ENCODE data around the gene WLS. TPM values are rescaled to one million over a fixed set of nuclear protein-coding genes. Genes with fewer than 3 reads are reported as not detected.

WLS gene
- total RNA-seq, 1 experiment from 2014 or later: 32.3 TPM

DNA sequence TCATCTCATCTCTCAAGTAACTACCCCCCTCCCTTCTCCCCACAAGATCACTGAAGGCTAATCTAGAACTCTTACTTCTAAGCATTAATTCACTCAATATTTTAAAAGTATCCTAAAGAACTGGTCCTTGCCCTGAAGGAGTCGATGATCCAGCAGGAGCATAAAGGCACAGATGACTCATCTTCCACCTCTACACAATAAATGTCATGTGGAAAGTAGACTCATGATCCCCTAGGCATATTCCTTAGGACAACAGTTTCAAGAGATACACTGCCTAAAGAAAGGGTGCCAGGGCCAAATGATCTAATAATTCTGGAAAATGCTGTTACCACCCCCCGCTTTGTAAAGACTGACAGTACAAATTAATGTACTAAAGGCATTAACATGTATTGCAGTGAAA lies 96.1 kb downstream of the WLS start:
- DNase-seq (ENCODE audit: low spot score): peak; percentile 27

DNA sequence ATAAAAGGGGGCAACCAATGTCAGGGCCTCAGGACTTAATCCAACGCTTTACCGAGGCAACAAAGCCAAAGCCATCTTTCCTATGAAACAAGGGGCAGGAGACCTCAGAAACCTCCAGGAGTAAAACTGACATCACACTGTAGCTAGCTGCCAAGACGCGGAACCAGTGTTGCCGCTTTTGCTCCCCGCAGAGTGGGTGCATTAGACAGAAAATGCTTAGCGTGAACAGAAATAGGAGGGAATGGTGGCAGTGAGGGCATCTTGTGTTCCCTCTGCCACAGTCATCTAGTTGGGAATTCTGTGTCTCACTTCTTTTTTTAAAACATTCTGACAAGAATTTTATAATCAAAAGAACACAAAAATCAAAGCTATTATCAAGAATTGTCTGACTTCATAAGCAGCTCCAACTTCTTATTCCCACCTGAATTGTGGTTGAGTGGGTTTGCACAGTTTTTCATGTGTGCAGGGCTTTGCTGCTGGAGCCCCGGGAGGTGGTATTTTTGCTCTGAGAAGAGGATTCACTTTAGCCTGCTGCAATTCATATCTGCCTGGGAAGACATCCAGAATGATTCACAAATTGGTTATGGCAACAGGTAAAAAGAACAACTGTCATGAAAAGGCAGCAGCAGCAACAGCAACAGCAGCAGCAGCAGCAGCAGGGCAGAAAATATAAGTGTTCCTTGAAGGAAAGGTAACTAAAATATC lies 99.7 kb downstream of the WLS start:
- no peak for DNase-seq (ENCODE audit: low spot score)

DNA sequence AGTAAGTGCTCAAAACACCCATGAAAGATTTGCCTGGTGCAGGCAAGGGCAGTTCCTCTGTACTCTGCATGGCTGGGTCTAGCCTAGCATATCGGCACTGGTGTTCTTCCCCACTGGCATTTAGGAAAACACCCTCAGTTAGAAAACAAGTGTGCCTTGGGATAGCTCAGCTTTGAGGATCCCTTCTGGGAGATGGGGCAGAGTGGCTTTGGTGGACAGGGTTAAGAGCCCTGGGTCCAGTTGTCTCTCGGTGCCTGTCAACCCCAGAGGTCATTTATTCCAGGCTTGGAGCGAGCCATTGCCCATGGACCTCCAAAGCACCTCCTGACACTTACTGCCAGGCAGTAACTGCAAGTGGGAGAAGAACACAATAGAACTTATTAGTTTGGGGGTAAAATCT lies 101.1 kb downstream of the WLS start:
- no peak for DNase-seq (ENCODE audit: low spot score)

DNA sequence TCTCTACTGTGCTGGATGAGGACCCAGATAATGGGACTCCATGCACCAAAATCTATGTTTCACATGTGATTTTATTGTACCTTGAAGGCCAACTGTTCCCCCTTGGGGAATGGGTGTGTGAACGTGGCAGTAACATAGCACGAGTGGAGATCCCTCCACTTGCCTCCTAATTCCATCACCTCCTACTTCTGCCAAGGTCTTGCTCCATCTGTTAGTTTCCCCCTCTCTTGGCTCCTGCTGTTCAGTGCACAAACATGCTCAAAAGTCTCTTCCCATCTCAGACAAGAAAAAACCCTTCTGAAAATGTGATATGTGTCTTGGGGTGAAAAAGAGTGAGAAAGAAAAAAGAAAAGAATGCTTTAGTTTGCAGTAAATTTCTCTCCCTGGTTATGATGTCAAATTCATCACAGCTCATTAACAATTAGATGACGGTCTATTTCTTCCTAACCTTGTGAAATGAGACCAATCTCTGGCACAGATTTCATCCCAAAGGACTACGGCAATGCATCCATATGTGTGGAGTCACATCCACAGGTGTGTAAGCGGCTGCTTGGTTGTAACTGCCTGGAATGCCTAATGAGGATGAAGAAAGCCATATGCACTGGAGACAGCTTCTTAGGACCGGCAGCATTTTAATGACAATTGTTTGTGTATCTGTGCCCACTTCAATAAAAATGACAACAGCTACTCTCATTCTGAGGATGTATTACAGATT lies 102.6 kb downstream of the WLS start:
- DNase-seq (ENCODE audit: low spot score): no peak

DNA sequence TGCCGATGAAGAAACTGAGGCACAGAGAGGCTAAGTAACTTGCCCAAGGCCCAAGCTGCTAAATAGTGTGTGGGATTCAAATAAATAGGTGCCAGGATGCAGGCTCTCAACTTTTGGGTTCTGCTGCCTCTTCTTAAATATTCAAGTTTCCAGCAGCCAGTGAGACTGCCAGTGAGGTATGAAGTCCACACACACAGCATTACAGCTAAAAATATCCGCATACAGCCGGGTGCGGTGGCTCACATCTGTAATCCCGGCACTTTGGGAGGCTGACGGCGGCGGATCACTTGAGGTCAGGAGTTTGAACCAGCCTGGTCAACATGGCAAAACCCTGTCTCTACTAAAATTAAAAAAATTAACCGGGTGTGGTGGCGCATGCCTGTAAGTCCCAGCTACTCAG lies 103.5 kb downstream of the WLS start:
- DNase-seq (ENCODE audit: low spot score): no peak

DNA sequence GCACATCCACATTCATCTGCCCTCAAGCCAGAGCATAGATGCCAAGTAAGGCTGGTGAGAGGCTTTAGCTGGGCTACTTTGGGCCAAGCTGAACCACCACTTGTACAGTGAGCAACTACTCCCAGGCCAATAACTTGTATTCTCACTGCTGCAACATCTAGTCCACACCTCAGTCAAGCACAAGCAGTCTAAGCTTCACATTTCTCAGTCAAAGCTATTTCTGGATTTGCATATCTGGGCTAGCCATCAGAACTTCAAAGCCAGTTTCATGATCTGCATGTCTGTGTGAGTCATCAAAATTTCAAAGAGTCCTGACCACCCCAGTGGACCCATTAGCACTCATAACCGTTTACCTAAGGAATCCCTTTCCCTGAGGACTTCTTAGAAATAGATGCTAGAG lies 104.2 kb downstream of the WLS start:
- peak; percentile 48 for DNase-seq (ENCODE audit: low spot score)

DNA sequence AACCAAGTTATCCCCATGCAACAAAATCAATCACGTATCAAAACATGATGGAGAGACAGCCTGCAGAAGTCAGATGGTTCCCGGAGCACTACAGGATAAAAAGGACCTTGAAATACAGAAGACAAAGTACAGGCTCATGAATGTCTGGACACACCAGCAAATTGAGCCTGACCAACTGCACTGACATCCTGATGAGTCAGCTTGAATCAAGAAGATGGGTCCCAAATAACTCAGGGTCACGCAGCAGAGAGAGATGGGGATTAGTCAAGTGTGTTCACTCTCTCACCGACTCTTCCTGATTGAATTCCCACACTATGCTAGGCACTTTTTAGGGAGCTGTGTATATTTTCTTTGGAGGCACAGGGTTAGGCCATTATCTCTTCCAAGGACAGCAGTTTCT lies 110.8 kb downstream of the WLS start:
- DNase-seq (ENCODE audit: low spot score): peak; percentile 37

DNA sequence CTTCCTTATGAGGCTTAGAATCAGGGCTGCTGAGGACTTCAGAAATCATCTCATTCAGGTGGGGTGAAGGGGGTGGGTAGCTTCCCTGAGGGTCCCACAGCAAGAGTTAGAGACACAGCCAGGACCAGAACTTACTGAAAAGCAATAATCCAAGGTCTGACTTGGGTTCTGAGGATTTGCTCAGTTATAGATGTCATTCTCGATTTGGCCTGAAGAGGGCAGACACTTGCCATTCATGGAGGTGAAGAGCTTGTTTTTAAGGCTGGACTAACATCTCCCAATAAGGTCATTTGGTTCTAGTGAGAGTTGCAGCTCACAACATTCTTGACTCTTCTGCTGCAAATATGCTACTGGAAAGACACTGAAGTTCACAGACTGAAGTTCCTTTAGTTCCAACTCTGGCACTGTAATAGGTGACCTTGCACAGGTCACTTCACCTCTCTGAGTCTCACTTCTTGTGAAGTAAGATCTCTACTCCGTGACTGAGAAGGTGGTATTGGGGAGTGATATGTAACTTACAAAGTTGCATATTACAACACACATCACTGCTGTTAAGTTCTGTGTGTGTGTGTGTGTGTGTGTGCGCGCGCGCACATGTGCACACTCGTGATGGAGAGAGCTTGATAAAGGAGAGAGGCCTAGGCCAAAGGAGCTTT lies 112.1 kb downstream of the WLS start:
- peak; percentile 70 for DNase-seq (ENCODE audit: low spot score)

DNA sequence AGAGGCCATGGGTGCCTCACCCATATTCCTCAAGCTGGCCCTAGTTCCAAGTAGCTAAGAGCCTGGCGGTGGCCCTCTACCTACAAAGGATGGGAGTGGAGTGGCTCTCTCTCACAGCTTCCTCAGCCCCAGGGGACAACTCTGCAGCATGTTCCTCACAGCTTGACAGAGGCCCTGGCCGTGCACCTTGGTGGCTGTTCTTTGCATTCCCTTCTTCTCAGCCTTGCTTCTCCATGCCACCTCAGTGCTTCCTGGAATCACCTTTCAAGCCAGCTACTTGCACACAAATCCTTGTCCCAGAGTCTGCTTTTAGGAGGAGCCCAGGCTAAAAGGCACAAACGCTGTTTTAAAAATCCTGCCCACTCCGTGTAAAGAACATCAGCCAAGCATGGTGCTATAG lies 112.9 kb downstream of the WLS start:
- no peak for DNase-seq (ENCODE audit: low spot score)

DNA sequence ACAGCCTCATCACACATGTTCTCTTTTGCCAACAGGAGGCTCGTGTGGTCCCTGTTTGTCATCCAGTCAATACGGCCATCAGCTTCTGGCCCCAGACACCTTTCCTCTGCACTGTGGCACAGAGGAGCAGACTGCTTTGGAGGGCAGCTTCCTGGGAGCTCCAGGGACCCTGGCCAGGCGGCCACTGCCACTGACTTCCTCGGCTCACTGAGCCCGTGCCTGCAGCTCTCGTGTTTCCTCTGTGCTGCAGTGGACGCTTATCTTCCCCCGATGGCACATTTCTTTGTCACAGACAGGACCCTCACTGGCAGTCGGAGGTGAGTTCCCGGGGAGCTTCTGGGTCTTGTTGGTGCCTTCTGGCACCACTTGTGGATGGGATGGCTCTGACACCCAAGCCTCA lies 114.9 kb downstream of the WLS start:
- DNase-seq (ENCODE audit: low spot score): no peak

DNA sequence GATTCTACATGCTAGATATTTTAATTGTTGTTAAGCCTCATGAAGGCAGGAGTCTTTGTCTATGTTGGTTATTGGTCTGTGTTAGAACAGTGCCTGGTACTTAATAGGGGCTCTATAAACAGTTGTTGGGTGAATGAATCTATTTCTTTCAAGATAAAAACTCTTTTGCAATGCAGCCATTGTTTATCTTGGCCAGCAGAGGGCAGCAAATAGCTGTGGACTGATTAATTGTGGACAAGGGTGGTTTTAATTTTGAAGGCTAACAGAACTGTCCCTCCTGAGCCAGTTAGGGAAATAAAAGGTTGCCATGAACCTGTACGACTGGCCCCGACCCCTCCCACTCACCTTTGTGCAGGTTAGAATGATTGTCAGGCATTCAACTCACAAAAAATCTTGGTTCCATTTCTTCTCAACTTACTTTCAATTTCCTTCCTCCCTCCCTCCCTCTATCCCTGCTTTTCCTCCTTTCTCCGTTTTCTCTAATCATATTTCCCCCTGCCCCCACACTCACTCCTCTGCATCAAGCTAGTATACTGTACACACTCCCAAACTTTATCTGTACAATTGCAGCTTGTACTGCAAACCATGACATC lies 115.6 kb downstream of the WLS start:
- DNase-seq (ENCODE audit: low spot score): peak; percentile 37

DNA sequence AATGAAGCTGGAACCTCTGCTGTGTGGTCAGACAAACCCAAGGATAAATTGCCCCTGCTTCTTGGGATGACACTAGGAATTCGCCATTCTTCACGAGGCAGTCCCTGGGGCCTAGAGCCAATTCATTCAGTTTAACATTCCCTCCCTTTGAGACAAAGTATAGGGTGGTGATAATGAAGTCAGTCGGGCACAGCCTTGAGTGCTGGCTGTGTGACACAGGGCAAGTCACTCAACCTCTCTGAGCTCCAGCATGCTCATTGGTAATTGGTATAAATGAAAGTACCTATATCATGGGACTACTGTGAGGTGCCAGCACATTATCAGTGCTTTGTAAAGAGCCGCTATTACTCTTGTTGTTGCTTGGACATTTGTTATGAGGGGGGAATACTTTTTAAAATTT lies 117.0 kb downstream of the WLS start:
- no peak for DNase-seq (ENCODE audit: low spot score)

DNA sequence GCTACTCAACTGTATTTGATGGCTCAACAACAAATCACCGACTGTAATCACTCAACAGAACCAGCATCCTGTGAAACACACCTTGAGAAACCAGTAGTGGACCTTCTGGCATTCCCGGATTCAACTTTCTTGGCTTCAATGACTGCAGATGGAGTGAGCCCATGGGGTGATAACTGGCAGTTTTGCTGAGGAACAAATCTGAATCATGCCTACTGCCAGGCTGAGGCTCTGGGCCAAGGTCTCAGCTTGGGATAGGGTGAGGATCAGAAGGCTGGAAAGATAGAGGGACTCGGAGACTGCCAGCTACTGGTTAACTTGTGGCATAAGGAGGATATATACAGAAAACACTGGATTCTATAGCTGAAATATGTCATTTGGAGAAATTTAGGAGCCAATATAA lies 118.4 kb downstream of the WLS start:
- DNase-seq (ENCODE audit: low spot score): no peak

DNA sequence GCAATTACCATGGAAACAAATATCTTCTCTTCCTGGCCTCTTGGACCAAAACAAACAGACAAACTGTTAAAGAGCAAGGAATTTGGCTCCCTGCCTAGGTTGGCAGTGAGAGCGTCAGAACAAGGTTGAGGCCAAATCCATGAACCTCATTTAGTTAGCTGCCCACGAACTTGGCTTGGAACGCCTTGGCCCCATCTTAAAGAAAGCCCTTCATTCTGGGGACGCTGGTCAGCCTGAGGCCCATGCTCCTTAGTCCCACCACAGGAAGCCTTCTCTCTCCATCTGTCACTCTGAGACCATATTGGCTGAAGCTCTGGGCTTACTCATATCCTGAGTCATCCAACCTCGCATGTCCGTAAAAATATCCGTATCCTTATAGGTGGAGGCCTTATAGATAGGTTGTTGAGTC lies 119.5 kb downstream of the WLS start:
- DNase-seq (ENCODE audit: low spot score): peak; percentile 89

DNA sequence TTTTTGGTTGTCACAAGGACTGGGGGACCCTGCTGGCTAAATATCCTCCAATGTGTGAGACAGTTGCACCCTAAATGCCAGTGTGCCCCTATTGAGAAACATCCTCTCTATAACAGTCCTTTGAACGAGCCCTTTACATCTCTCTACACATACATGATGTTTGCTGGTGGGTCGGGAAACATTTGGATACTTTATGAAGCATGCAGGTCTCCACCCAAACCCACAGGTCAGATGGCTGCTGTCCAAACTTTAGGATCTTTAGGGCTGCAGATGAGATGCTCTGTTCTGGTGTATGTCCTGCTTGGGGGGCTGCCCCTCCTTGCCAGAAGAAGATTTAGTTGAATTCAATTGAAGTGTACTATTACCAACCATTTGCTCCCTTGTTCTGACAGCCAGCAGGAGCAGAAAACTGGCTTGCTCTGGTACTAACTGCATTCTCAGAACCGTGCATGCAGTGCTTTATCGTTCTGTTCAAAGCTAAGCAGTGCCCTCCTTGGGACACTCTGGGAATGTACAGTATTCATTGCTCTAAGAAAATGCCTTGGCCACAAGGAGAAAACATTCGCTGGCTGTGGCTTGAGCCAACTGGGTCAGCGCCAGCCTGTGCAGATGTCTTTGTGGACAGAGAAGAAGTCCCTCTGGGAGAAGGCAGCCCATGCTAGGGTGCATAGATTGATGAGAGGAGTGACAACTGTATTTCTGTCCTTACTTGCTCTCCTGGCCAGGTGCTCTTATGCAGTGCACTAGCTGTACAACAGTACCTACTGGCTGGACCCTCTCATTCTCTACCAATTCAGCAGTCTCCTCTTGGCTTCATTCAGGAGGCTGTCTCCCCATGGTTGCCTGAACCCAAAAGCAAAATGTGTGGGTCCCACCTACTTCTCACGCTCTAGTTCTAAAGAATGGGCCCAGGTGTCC lies 120.5 kb downstream of the WLS start:
- peak; percentile 93 for DNase-seq (ENCODE audit: low spot score)

DNA sequence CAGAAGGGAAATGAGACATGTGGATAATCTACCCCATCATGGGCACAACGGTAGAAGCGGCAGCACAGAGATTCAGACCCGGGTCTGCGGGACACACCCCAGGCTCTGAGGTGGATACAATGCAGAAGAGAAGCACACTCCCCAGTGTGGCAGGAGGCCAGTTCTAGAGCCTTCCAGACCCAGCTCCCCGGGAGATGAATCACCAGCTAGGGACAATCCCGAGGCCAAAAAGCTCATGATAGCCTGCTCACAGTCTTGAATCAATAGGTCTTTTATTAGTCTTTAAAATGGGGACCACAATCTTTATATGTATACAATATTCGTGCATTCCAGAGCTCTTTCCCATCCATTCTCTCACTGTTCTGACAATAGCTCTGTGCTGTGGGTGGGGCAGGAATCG lies 124.6 kb downstream of the WLS start:
- peak; percentile 26 for DNase-seq (ENCODE audit: low spot score)

DNA sequence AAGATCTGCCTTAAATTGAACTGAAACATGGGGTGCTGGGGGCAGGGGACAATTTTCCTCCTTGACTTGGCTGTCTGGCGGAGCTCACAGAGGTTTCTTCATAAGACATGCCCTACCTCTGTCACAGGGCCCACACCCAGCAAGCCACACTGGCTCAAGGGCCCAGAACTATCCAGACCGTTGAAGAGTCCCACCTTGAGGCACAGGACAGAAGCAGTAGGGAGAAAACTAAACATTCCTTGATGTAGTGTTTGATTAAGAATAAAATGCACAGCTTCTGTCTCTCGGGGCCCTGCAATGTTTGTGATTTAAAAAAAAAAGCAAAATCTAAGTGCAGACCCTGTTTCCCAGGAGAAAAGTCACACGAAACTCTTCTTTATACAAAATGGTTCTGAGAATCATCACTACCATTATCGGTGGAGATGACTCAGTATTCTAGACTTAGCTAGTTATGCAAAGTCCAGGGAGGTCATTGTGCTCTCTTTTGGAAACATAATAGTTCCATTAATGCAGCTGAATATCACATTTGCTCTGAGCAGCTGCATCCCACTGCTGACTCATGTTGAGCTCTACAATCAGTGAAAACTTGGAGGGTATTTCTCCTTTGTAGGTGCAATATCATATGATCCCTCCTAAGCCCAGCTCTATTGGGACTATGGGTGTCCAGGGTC lies 128.3 kb downstream of the WLS start:
- peak; percentile 59 for DNase-seq (ENCODE audit: low spot score)

DNA sequence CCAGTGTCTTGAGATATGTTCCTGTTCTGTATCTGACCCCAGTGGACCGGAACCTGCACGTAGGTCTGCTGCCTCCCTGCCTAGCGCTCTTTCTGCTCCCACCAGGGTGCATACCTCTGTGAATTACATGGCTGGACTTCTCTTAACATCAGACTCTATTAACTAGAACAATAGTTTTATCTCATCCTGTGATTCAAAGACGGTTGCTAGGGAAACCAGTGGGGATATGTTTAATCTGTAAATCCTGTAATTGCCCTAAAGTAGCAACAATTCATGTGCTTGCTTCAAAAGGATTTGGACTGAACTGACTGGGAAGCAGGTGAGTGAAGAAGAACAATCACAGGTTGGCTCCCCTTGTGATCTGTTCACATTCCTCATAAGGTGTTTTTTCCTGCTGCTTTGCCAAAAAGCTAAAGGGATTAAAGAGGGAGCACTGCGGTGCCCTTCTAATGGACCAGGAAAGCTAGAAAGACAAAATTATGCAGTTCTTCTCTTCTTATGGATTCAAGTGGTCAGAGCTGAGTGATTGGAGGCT lies 129.2 kb downstream of the WLS start:
- no peak for DNase-seq (ENCODE audit: low spot score)

DNA sequence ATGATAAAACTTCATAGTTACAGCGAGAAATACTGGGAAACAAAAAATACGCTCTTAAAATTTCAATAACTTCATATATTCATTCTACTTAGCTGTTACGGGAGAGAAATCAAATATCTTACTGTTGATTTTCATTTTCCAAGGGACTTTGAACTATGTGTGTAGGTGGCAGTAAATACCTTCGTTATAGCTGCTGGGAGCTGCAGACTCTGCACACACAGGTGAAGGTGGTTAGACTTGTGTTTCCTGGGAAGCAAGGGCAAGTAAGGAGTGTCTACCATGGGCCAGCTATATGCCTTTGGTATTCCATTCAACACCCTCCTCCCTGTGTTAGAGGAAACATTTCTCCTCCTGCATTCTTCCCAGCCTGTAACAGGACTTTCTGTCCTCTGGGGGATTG lies 130.5 kb downstream of the WLS start:
- DNase-seq (ENCODE audit: low spot score): no peak

DNA sequence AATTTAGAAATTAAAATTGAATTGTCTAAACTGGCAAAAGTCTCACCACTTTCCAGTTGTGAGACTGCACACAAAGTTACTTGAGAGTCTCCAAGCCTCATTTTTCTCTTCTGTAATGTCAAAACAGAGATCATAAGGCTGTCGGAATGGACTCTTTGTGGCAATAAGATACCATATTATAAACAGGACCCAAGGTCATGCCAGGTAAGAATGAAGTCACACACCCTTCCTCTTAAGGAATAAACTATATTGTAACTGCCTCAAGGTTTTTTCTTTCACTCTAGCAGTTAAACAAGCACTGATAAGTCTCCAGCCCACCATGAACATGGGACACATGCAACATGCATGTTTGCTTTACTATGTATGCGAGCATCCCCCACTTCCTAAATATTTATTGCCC lies 131.8 kb downstream of the WLS start:
- DNase-seq (ENCODE audit: low spot score): no peak

DNA sequence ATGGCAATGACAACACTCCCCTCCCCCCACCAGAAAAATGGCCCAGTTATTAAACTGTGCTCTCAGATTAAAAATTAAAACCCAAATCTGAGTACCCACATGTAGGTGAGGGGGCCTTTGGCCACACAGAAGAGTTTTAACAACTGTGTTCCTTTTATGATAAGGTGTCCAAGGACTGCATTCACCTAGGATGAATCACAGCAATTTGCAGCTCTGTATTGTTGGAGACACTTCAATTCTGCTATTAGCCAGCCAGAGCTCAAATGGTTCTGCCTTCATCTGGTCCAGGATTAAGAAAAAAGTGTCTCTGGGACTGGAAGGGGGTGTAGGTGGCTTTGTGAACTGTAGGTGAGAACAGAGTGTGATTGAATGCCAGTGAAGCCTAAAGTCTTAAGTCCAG lies 138.6 kb downstream of the WLS start:
- DNase-seq (ENCODE audit: low spot score): peak; percentile 38

Measured in A172 (cell line).